Type B pancreatic cell (in vitro differentiated cells): ENCODE data around the gene CCNB2. TPM values are rescaled to one million over a fixed set of nuclear protein-coding genes. Genes with fewer than 3 reads are reported as not detected.
"Not testable (repeated sequence)": the region's sequence is repeated elsewhere in the genome, so short reads cannot be mapped to it uniquely, and the experiment has no call there.

Experiments
- DNase-seq: peaks from one replicate; pipeline ENCODE4 v3.0.0; 2021; ENCODE audit warnings: mixed read lengths; ENCODE audit not compliant: unreplicated experiment; ENCODE audit errors: extremely low spot score
- H3K27ac Mint-ChIP-seq: 2 replicates; pipeline ENCODE4 v1.8.0; 2021; ENCODE audit warnings: mild to moderate bottlenecking, mixed read lengths
- H3K27me3 Mint-ChIP-seq: 2 replicates; pipeline ENCODE4 v1.8.0; 2021; ENCODE audit warnings: mixed read lengths
- H3K36me3 Mint-ChIP-seq: 2 replicates; pipeline ENCODE4 v1.8.0; 2021; ENCODE audit warnings: mixed read lengths
- H3K4me1 Mint-ChIP-seq: one replicate; pipeline ENCODE4 v1.8.0; 2021; ENCODE audit warnings: mixed read lengths; ENCODE audit not compliant: unreplicated experiment
- H3K4me3 Mint-ChIP-seq: 2 replicates; pipeline ENCODE4 v1.8.0; 2021; ENCODE audit warnings: mild to moderate bottlenecking, mixed read lengths
- H3K9me3 Mint-ChIP-seq: 2 replicates; pipeline ENCODE4 v1.8.0; 2021; ENCODE audit warnings: mixed read lengths
- CTCF ChIP-seq: fragments of 200-600 bp; sonication (generic); conservative IDR thresholded peaks from 2 replicates; pipeline ENCODE4 v1.5.0; 2021; ENCODE audit warnings: antibody characterized with exemption, mild to moderate bottlenecking
- total RNA-seq: library from RNA; stranded (reverse); gene quantifications from 2 replicates; pipeline ENCODE4 v1.2.1, GENCODE V29; 2021; ENCODE audit warnings: low replicate concordance

The CCNB2 gene
- total RNA-seq, 1 donor from 2014 or later, result 63.0 TPM

GRCh38 chr15:59120937-59121336, 16.0 kb downstream of the CCNB2 start:
- H3K36me3 Mint-ChIP-seq, result peaks cover 45% of the 10 kb centered on the region
- TF ChIP-seq CTCF, result no peak
- no peaks in the 10 kb centered on the region for H3K9me3 Mint-ChIP-seq
- no peaks in the 10 kb centered on the region for H3K4me1 Mint-ChIP-seq
- no peak overlapping the region for H3K4me3 Mint-ChIP-seq
- no peak for DNase-seq
- H3K27me3 Mint-ChIP-seq, result no peaks in the 10 kb centered on the region
- no peak overlapping the region for H3K27ac Mint-ChIP-seq

- Mint-ChIP-seq H3K36me3 (peaks cover 71% of the 10 kb centered on the region), H3K9me3 (no peaks in the 10 kb centered on the region), H3K4me3 (no peak overlapping the region), H3K4me1 (no peaks in the 10 kb centered on the region), H3K27ac (no peak overlapping the region), H3K27me3 (no peaks in the 10 kb centered on the region)
- no peak for TF ChIP-seq CTCF
- no peak for DNase-seq
Measured at GRCh38 chr15:59124261-59124660, 19.3 kb downstream of the CCNB2 start.

- H3K4me1 Mint-ChIP-seq, H3K27ac Mint-ChIP-seq, H3K9me3 Mint-ChIP-seq, H3K4me3 Mint-ChIP-seq, DNase-seq, H3K27me3 Mint-ChIP-seq: not testable (repeated sequence)
- peaks cover 79% of the 10 kb centered on the region for H3K36me3 Mint-ChIP-seq
Measured at GRCh38 chr15:59125683-59126082, 20.7 kb downstream of the CCNB2 start.

- not testable (repeated sequence) for H3K4me1 Mint-ChIP-seq, H3K27me3 Mint-ChIP-seq, DNase-seq, H3K4me3 Mint-ChIP-seq, H3K9me3 Mint-ChIP-seq, H3K27ac Mint-ChIP-seq
- H3K36me3 Mint-ChIP-seq, result peaks cover 82% of the 10 kb centered on the region
Measured at GRCh38 chr15:59127255-59127654, 22.3 kb downstream of the CCNB2 start.

- H3K9me3 Mint-ChIP-seq, result peaks cover 5% of the 10 kb centered on the region
- H3K4me1 Mint-ChIP-seq, result no peaks in the 10 kb centered on the region
- H3K27ac Mint-ChIP-seq, result no peak overlapping the region
- peaks cover 60% of the 10 kb centered on the region for H3K36me3 Mint-ChIP-seq
- DNase-seq, result no peak
- no peaks in the 10 kb centered on the region for H3K27me3 Mint-ChIP-seq
- TF ChIP-seq CTCF, result no peak
- no peak overlapping the region for H3K4me3 Mint-ChIP-seq
Measured at GRCh38 chr15:59131456-59131855, 26.5 kb downstream of the CCNB2 start.

GRCh38 chr15:59131969-59132562, 27.1 kb downstream of the CCNB2 start:
- peaks cover 57% of the 10 kb centered on the region for H3K36me3 Mint-ChIP-seq
- no peak overlapping the region for H3K27ac Mint-ChIP-seq
- no peaks in the 10 kb centered on the region for H3K27me3 Mint-ChIP-seq
- peaks cover 5% of the 10 kb centered on the region for H3K9me3 Mint-ChIP-seq
- no peaks in the 10 kb centered on the region for H3K4me1 Mint-ChIP-seq
- no peak for TF ChIP-seq CTCF
- H3K4me3 Mint-ChIP-seq, result no peak overlapping the region
- no peak for DNase-seq

GRCh38 chr15:59133929-59134427, 29.0 kb downstream of the CCNB2 start:
- peaks cover 5% of the 10 kb centered on the region for H3K9me3 Mint-ChIP-seq

More at GRCh38 chr15:59133929-59134427, 29.0 kb downstream of the CCNB2 start:
- peaks cover 44% of the 10 kb centered on the region for H3K36me3 Mint-ChIP-seq
- no peak for DNase-seq
- no peak overlapping the region for H3K27ac Mint-ChIP-seq
- no peak for TF ChIP-seq CTCF
- no peaks in the 10 kb centered on the region for H3K27me3 Mint-ChIP-seq
- no peaks in the 10 kb centered on the region for H3K4me1 Mint-ChIP-seq
- no peak overlapping the region for H3K4me3 Mint-ChIP-seq
